NCI-H1694 (cell line): ENCODE results near the gene FCAMR.

Source experiments
- DNase-seq: peaks from one replicate; lab custom pipeline; 2025; lab: John Stamatoyannopoulos, UW

FCAMR gene

DNA sequence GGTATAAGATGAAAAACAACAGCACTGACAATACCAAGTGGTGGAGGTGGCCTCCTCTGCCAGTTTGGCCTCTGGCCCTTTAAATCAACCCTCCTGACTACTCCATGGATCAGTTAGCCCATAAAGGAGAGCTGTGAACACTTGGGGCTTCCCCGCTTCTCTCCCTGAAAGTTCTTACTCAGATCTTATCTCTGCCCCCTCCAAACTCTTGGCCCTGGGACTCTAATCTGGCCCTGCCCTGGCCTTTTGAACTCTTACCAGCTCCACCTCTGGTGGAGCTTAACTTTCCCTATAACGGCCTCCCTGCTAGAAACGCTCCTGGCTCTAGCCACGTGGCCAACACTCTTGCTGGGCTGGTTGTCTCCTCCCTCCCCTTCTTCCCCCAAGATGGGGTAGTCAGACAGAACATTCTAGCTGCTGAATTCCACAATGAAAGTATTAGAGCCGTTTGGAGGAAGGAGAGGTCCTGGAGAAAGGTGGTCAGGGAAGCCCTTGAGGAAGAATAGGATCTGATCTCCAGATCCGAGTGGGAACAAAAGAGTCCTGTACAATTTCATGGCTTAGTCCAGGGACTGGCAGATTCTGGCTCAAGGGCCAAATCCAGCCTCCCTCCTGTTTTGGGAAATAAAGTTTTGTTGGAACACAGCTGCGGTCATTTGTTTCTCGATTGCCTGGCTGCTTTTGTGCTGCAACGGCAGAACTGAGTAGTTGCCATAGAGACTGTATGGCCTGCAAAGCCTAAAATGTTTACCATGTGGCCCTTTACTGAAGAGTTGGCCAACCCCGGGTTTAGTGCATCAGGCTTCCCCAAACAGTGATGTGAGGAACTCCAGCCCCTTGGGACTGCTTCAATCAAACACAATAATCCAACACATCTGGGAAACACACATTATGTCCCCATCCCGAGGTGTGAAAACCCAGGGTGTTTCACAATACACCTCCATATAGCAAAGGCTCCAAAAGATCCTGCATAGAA lies 14.5 kb downstream of the FCAMR start:
- DNase-seq, result no peak

DNA sequence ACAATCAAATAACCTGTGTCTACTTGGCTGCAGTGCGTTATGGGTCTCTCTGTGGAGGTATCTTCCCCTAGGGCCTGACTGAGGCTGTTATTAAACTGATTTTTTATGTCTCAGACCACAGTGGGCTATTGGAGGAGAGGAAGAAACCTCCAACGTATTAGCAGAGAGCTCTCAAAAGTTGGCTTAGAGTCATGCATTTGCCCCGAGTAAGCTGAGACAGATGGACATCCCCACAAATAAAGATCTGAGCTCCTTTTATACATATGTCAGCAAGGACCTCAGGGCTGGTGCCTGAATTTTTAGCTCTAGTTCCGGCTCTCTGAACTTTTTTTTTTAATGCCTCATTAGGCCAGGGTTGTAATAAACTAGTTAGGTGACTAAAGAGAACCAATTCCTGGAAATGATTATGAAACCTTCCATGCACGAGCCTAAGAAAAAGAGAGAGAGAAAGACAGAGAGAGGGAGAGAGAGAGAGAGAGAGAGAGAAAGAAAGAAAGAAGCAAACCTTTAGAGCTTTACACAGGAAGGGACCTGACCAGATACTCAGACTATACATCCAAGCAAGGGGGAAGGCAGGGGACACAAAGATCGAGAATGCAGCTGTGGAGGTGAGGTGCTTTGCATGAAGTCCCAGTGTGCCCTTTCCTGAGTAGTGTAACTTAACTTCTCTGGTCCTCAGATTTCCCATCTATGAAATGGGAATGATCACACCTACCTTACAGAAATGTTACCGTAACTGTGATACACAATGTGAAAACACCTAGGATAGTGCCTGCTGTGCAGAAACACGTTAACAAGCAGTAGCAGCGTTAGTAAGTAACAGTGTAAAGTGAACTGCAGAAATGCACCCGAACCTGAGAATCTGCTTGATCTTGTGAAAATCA lies 15.6 kb downstream of the FCAMR start:
- no peak for DNase-seq

DNA sequence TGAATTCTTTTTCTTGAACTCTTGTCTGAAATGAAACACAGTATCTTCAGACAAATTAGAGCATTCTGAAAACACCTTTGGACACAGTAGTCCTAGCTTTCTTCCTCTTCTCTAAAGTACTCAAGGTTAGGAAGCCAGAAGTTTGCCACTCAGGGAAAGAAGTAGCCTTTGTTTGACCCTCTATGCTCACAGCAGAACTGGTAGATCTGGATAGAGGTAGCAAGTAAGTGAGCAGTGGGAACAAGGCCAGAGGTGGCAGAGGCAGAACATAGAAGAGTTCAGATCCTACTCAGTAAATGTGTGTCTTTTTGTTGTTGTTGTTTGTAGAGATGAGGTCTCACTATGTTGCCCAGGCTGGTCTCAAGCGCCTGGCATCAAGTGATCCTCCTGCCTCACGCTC lies 16.6 kb downstream of the FCAMR start:
- no peak for DNase-seq

DNA sequence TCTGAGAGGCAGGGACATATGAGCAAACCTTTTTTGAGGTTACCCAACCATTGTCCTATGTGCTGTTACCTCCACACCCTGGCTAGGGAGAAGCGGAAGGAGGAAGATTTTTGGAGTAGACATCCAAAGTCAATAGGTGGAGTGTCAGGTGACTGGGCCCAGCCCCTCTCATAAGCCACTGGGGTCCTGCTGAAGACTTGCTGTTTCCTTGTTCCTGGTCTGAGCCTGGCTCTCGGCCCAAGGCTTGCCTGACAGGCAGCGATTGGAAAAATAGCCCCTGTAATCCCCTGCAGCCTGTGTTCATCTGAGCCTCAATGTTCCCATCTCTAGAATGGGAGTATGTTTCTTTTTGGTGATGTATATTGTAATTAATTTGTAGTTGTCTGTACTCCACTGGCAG lies 17.1 kb downstream of the FCAMR start:
- DNase-seq, result no peak

DNA sequence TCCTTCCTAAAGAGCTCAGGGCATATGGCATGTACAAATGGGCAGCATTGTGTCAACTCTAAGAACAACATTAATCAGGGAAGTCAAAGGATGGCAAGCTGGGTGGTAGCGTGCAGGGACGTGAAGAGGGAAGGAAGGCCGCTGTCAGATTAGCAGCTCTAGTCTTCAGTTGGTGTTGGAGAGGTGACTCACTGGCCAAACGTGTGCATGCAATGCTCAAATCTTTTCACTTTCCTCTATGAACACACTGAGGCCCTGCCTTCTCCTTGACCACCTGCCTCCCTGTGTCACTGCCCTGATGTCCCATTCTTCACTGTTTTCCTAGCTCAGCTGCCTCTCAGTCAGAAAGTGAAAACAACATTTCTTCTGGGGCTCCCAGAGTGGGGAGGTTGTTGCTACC lies 18.1 kb downstream of the FCAMR start:
- DNase-seq, result no peak

DNA sequence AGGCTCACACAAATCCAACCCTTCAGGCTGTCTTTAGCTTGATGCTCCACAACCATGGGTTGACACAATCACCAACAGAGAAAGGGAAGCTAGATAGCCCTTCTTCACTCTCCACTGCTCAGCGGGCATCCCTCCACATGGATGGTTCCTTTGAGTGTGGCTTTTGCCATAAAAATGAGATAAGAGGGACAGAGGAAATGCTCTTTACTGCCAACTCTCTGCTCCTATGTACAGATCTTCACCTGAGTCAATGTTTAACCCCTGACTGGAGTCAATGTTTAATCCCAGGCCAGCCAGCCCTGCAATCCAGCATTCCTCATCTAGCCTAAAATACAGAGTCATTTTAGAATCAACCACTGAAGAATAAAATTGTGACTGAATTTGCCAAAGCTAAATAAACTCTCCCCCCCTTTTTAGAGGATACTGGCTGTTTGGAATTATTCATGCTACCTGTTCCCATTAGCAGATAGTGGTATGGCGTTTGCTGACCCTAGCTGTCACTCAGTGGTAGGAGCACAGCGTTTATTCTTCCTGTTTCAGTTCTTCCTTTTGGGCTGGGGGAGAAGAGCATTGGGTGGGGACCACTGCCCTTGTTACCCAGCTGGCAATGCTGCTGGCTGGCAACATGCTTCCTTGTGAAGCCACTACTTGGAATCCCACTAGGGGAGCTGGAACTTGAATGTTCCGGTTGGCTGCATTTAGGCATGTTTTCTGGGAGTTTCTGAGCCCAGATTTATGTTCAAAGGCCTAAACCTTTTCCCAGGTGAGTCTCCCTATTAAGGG lies 18.8 kb downstream of the FCAMR start:
- DNase-seq, result no peak

DNA sequence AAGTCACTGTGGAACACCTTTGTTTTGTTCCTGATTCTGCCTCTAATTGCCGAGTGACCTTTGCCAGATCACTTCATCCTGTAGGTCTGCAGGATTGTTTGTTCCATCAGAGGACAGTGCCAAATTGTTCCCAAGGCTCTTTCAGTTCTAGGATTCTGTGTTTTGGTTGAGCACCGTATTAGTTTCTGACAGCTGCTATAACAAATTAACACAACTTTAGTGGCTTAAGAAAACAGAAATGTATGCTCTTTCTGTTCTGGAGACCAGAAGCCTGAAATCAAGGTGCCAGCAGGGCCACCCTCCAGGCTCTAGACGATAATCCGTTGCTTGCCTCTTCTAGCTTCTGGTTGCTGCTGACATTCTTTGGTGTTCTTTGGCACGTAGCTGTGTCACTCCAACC lies 20.6 kb downstream of the FCAMR start:
- DNase-seq, result no peak

DNA sequence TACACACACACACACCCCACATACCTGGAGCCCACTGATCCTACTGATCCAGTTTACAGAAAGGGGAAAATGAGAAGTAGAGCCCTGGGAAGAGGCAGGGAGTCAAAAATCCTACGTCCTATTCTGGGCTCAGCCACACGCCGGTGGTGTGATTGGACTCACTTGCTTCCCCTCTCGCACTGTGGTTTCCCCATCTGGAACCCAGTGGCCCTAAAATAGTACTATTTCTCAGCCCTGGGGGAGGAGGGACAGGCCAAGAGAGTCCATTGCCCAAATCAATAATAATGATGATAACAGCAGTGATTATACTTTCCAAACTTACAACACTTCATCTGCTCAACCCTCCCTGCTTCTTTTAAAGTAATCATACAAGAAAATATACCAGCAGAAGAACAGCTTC lies 21.1 kb downstream of the FCAMR start:
- no peak for DNase-seq

DNA sequence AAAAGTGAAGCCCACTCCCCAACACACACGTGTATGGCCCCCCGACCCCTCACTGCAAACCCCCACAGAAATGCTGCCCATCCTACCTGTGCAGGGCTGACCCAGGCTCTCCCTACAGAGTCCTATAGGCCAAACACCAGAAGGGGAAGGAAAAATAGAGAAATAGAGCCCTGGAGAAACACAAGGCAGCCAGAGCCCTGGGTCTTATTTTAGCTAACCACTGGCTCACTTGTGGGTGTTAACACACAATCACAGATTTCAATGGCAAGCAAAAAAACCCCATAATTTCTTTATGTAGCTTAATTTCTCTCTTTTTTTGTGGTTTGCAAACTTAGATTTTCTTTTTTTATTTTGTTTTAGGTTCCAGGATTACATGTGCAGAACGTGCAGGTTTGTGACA lies 23.0 kb downstream of the FCAMR start:
- DNase-seq, result no peak

DNA sequence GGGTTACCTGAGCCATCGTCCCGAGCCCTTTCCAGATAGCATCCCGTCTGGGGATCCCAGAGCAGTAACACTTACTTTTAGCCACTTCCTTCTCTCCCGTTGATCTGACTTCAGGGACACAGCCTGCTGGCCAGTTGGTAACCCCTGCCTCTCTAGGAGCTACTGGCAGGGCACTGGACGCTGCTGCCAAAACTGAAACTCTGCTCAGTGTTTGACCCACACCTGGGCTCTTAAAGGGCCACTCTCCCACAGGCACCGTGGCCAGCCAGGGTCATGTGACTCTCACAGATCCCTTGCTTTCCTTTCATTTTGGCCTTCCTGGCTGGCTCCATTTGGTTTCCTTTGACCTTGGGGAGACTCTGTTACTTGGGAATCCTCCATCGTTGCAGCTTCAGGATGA lies 24.0 kb downstream of the FCAMR start, which contains the start of gene PIGR:
PIGR (minus strand) TSS at position 206 of the 400 bp plus-strand sequence. CDS start 5,935 bp downstream, outside the sequence.
- no peak for DNase-seq

DNA sequence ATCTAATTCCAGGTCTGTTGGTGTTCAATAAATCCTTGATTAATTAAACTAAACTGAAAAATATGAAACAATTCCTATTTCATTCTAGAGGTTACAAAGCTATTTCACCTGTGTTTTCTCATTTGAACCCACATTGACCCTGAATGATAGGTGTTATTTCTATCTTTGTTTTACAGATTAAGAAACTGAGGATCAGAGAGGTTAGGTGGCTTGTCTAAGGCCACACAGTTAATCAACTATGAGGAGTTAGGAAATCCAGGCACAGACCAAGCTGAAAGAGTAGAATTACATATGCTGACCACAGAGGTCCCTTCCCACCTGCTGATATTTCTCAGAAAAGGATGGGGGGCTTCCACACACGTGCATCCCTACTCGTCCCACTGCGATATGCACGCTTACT lies 24.5 kb downstream of the FCAMR start:
- DNase-seq, result no peak

DNA sequence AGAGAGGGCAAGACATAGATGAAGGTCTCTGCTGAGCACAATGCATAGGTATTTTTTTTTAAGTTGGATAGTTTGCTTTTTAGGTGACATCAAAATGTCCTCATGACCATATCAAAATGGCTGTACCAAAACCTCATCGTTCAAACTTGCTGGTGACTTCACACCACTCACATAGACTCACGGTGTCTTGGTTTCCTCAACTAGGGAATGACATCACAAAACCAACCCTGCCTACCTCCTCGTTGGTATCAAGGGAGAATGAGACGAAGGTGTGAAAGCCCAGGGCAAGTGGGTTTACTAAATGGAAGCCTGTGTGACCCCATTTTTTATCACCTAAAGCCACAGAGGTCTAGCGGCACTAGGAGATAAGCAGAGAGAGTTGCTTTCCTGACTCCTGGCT lies 25.6 kb downstream of the FCAMR start:
- no peak for DNase-seq

DNA sequence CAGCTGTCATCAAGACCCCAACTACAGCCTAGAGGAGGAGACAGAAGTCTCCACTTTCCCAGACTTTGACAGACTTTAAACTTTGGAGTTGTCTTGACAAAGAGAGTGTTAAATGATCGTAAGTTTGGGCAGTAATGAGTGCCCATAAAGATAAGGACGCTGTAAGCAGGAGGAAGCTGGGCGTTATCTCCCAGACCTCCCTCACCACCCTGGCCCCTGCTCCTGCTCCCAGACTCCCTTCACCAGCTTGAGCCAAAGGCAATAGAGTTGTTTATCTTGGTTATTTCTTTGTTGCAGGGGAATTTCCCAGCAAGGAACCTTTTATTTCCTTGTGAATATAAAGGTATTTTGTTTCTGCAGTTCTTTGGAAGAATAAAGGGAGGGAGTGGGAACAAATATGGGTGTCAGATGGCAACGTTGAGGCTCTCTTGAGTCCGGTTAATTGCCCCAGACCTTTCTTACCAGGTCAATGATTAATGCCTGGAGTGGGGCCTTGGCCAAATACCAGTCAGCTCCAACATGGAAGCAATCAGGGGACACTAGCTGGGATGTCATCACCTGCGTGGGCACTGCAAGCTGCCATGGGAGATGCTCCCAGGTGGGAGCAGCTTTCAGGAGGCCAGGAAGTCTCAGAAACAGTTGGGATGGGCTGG lies 28.4 kb downstream of the FCAMR start:
- DNase-seq, result no peak

DNA sequence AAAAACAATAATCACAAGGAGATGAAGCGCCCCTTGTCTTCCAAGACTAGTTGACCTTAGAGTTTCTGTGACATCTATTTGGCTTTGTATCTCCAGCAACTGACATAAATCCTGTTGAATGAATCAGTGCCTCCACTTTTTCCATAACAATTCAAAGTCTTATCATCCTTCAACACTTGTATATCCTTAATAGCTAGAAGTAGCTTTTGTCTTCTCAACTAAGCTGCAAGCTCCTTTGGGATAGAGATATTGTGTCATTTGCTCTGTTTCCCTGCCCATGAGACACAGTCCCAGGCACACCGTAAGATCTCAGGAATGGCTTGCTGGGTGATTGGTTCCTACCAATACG lies 29.7 kb downstream of the FCAMR start:
- DNase-seq, result no peak

DNA sequence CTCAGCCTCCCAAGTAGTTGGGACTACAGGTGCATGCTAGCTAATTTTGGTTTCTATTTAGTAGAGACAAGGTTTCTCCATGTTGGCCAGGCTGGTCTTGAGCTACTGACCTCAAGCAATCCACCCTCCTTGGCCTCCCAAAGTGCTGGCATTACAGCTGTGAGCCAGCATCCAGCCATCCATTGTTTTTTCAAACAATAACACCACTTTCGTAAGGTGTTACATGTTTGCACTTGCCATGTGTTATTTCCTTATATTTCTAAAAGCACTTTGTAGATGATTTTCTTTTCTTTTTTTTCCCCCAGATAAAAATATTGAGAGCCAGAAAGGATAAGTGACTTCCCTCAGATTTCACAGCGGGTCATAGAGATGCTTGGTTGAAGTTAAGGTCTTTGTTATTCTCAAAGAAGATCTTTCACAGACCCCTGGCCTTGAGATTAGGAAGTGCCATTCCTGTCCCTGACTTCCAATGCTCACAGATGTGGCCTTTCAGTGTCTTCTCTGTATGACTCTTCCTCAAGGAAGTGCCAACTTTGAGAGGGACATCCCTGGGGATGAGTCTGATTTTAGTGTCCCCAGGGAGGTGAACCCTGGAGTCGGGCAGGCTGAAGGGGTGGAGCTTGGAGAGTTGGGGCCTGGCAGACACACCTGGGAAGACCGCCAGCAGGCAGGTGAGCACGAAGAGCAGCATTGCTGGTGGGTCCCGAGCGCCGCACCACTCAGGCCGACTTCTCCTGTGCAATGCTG lies 30.2 kb downstream of the FCAMR start:
- DNase-seq, result no peak

DNA sequence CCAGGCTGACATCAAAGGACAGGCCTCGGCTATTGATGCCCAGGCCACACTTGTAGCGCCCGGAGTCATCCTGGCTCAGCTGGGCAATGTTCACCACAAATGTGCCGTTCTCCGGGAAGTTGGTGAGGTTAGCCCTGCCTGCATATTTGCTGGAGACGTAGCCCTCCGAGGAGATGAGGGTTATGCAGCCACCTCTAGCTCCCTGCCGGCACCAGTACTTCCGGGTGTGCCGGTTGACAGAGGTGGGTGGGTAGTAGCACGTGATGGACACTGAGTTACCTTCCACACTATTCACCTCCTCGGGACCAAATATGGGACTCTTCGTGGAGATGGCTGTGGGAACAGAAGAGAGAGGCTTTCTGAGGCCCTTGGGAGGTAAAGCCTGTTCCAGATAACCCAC lies 31.1 kb downstream of the FCAMR start:
- DNase-seq, result no peak

DNA sequence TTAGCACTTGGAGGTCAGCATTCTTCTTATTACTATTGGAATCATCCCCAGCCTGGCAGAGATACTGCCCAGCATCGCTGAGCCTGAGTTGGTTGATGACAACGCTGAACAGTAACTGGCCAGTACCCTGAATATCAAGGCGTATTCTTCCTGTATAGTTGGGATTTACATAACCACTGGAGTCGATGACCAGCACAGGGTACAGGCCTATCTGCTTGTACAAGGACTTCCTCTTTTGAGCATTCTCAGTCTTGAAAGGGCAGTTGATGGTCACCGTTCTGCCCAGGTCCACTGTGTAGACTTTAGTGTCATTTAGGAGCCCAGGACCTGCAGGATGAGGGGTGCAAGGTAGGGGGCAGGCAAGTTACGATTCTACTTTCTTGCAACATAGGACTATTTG lies 32.8 kb downstream of the FCAMR start:
- no peak for DNase-seq

DNA sequence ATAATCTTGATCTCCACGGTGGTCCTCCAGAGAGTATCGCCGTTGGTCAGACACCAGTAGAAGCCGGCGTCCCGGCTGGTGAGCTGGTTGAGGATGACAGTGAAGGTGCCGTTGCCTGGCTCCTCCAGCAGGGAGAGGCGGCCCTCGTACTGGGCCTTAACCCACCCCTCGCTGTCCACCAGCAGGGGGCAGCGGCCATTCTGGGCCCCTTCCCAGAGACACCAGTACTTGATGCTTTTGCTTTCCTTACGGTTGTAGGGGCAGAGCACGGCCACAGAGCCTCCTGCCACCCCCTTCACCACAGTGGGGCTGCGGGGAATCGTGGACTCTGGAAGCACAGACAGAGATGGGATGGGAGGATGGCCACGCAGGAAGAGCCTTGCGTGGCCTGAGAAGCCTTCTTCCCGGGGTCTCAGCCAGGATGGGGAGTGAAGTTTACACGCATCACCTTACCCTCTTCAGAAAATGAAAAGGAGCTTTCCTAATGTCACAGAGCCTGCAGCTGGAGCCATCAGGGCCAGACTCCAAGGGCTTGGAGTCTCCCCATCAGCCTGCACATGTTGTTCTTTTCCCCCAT lies 34.7 kb downstream of the FCAMR start:
- DNase-seq, result peak; percentile 18

DNA sequence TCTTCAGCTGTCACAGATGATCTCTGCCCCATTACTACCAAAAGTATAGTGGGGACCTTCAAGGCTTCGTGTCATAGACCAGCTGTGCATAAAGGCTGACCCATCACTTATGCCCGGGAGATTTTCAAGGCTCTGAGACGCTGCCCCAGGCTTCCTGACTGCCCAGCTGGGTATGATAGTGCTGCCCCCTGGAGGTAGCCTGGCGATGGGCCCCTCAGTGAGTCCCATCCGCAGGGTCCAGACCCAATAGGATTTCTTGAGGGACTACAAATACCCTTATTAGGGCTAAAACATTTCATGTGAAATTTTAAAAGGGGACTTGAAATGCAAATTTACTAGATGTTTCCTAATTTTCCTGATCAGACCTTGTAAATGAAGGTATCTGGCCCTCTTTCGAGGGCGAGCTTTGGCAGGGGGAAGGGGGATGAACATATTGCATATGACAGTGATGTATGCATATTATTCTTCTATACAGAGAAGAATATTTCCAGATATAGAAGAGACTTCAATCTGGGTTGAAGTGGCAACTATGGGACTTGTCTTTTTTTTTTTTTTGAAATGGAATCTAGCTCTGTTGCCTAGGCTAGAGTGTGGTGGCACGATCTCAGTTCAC lies 36.8 kb downstream of the FCAMR start:
- DNase-seq, result no peak

DNA sequence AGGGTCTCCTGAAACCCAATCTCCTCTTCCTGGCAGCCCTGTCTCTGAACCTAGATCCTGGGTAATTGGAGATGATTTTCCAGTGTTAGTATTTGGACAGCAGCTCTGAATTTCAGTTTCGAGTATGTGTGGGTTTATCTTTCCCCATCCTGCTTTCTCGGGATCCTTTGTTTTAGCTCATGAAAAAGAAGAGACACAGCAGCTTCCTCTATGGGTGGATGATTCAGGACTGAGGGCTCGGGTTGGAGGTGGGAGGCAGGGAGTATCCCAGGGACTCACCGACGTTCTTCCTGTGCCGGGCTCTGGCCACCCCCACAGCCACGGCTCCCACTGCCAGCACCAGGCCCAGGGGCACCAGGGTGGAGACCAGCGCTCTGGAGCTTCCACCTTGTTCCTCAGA lies 38.1 kb downstream of the FCAMR start:
- DNase-seq, result no peak
